KOPT-K1 (cell line): ENCODE data around the gene LY6G6F.

Experiments
- H3K27ac ChIP-seq: fragments of 200-600 bp; sonication (generic); 2 replicates; pipeline ENCODE4 v1.5.1; 2016; ENCODE audit warnings: antibody characterized with exemption, mild to moderate bottlenecking, low read depth, low read length; ENCODE audit not compliant: poor library complexity, severe bottlenecking
- H3K36me3 ChIP-seq: fragments of 200-600 bp; sonication (generic); 2 replicates; pipeline ENCODE4 v1.5.1; 2017; ENCODE audit warnings: antibody characterized with exemption, mild to moderate bottlenecking, low read length, moderate library complexity; ENCODE audit not compliant: insufficient read depth
- H3K9me3 ChIP-seq: fragments of 200-600 bp; sonication (generic); 2 replicates; pipeline ENCODE4 v1.5.1; 2017; ENCODE audit warnings: antibody characterized with exemption, low read length, mild to moderate bottlenecking; ENCODE audit not compliant: insufficient read depth, poor library complexity, severe bottlenecking

Gene LY6G6F

DNA sequence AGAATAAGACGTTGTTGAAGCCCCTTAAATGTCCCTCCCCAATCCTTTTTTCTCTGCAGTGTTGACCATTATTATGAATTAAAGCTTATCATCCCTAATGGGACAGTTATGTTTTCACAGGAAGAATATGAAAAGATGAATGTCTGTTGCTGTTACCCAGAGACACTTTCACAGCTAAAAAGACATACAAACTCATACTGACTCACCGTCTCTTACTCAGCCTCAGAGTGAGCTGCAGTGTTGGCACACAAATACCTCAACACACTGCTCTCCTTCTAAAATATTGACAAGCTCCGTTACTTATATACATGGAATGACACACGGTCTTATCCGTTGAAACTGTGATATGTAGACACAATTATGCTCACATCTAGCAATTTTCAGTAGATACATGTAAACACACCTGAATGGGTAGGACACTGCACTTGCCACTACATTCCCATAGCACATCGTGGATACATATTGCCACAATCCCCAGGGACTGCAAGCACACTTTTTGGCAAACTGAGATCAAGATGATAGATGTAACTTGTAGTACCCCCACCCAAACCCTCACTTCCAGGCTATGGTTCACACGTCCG, 46.2 kb downstream of the LY6G6F start:
- Histone ChIP-seq H3K27ac (no peak overlapping the region), H3K36me3 (peaks cover 38% of the 10 kb centered on the region), H3K9me3 (no peaks in the 10 kb centered on the region)

DNA sequence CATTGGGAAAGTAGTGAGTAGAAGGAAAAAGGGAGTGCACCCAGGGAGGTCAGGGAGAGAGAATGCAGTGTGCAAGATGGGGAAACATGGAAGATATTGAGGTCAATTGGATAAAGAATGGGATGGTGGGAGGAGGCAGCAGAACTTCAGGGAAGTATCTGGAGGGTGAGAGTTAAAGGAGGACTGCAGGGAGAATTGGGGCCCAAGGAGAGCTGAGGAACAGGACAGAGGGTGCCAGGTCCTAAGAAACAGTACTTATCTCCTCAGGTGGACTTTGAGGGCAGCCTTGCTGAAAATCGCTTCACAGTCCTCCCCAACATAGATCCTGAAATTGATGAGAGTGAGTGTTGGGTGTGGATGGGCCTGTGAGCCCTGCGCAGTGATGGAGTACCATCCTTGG, 51.6 kb downstream of the LY6G6F start:
- Histone ChIP-seq H3K27ac (no peak overlapping the region), H3K36me3 (peaks cover 60% of the 10 kb centered on the region), H3K9me3 (no peaks in the 10 kb centered on the region)
